ENCODE measurements around the gene CCDC33.

CCDC33 gene

GRCh38 chr15:74305687-74306086 is 69.6 kb downstream of the CCDC33 start:
- H3K9ac ChIP-seq = no peak overlapping the region
- TF ChIP-seq CTCF (IDR thresholded peaks at IDR 0.05) = no peak
- no peaks in the 10 kb centered on the region for H3K9me3 ChIP-seq (ENCODE audit: control insufficient read depth, low read length)

GRCh38 chr15:74306781-74307217 is 70.7 kb downstream of the CCDC33 start:
- no peak for TF ChIP-seq CTCF (IDR thresholded peaks at IDR 0.05)
- Histone ChIP-seq H3K36me3 (ENCODE audit: control insufficient read depth, insufficient read depth, low read length) (no peaks in the 10 kb centered on the region), H3K79me2 (no peaks in the 10 kb centered on the region), H3K27ac (no peak overlapping the region), H2AFZ (no peak overlapping the region), H3K27me3 (ENCODE audit: control insufficient read depth, insufficient read depth, low read length) (no peaks in the 10 kb centered on the region), H3K4me2 (ENCODE audit: low read length) (no peak overlapping the region), H3K9ac (no peak overlapping the region), H3K4me3 (ENCODE audit: low read depth, low read length) (no peak overlapping the region), H3K4me1 (no peaks in the 10 kb centered on the region), H3K9me3 (ENCODE audit: control insufficient read depth, low read length) (no peaks in the 10 kb centered on the region)

More at GRCh38 chr15:74305687-74306086, 69.6 kb downstream of the CCDC33 start:
- H3K4me2 ChIP-seq (ENCODE audit: low read length) = no peak overlapping the region
- H3K27ac ChIP-seq = no peak overlapping the region
- H3K27me3 ChIP-seq (ENCODE audit: control insufficient read depth, insufficient read depth, low read length) = no peaks in the 10 kb centered on the region
- H3K4me3 ChIP-seq (ENCODE audit: low read depth, low read length) = no peak overlapping the region
- no peaks in the 10 kb centered on the region for H3K79me2 ChIP-seq
- no peaks in the 10 kb centered on the region for H3K36me3 ChIP-seq (ENCODE audit: control insufficient read depth, insufficient read depth, low read length)
- H2AFZ ChIP-seq = no peak overlapping the region
- no peaks in the 10 kb centered on the region for H3K4me1 ChIP-seq

- Histone ChIP-seq H2AFZ (no peak overlapping the region), H3K27me3 (ENCODE audit: control insufficient read depth, insufficient read depth, low read length) (no peaks in the 10 kb centered on the region), H3K36me3 (ENCODE audit: control insufficient read depth, insufficient read depth, low read length) (no peaks in the 10 kb centered on the region), H3K9me3 (ENCODE audit: control insufficient read depth, low read length) (no peaks in the 10 kb centered on the region), H3K9ac (no peak overlapping the region), H3K79me2 (no peaks in the 10 kb centered on the region), H3K27ac (no peak overlapping the region), H3K4me2 (ENCODE audit: low read length) (no peak overlapping the region), H3K4me3 (ENCODE audit: low read depth, low read length) (no peak overlapping the region), H3K4me1 (no peaks in the 10 kb centered on the region)
- peak; percentile 55 for TF ChIP-seq CTCF (IDR thresholded peaks at IDR 0.05)
These were observed 72.0 kb downstream of the CCDC33 start for GRCh38 chr15:74307827-74308811.

GRCh38 chr15:74311734-74312444 is 75.8 kb downstream of the CCDC33 start:
- H3K4me2 ChIP-seq (ENCODE audit: low read length) = no peak overlapping the region
- TF ChIP-seq CTCF (IDR thresholded peaks at IDR 0.05) = peak; percentile 19
- H3K79me2 ChIP-seq = no peaks in the 10 kb centered on the region
- H3K4me3 ChIP-seq (ENCODE audit: low read depth, low read length) = no peak overlapping the region
- no peak overlapping the region for H3K27ac ChIP-seq
- H3K9me3 ChIP-seq (ENCODE audit: control insufficient read depth, low read length) = no peaks in the 10 kb centered on the region
- H3K9ac ChIP-seq = no peak overlapping the region
- H3K4me1 ChIP-seq = no peaks in the 10 kb centered on the region
- no peaks in the 10 kb centered on the region for H3K36me3 ChIP-seq (ENCODE audit: control insufficient read depth, insufficient read depth, low read length)
- no peak overlapping the region for H2AFZ ChIP-seq
- no peaks in the 10 kb centered on the region for H3K27me3 ChIP-seq (ENCODE audit: control insufficient read depth, insufficient read depth, low read length)

Data from parathyroid adenoma (tissue), 2 donors.